ENCODE data around the gene BCHE.
"Not testable (repeated sequence)": the region's sequence is repeated elsewhere in the genome, so short reads cannot be mapped to it uniquely, and the experiment has no call there.

BCHE gene

GRCh38 chr3:165816209-165816608 lies 21.0 kb downstream of the BCHE start:
- DNase-seq = no peak

GRCh38 chr3:165815682-165816081 lies 21.5 kb downstream of the BCHE start:
- no peak for DNase-seq

GRCh38 chr3:165814380-165814779 lies 22.8 kb downstream of the BCHE start:
- DNase-seq = no peak

- not testable (repeated sequence) for DNase-seq
Measured at GRCh38 chr3:165807937-165808336, 29.3 kb downstream of the BCHE start.

GRCh38 chr3:165805946-165806561 lies 31.2 kb downstream of the BCHE start:
- no peak for DNase-seq

GRCh38 chr3:165803471-165803870 lies 33.8 kb downstream of the BCHE start:
- no peak for DNase-seq

GRCh38 chr3:165800970-165801369 lies 36.3 kb downstream of the BCHE start:
- DNase-seq = no peak

- no peak for DNase-seq
Measured at GRCh38 chr3:165799026-165799425, 38.2 kb downstream of the BCHE start.

- no peak for DNase-seq
Measured at GRCh38 chr3:165797551-165797950, 39.7 kb downstream of the BCHE start.

- no peak for DNase-seq
Measured at GRCh38 chr3:165796701-165797100, 40.5 kb downstream of the BCHE start.

GRCh38 chr3:165788531-165788930 lies 48.7 kb downstream of the BCHE start:
- DNase-seq = no peak

GRCh38 chr3:165786013-165786412 lies 51.2 kb downstream of the BCHE start:
- peak; percentile 61 for DNase-seq

GRCh38 chr3:165784337-165784736 lies 52.9 kb downstream of the BCHE start:
- no peak for DNase-seq

GRCh38 chr3:165783383-165783782 lies 53.8 kb downstream of the BCHE start:
- no peak for DNase-seq

- DNase-seq = no peak
Measured at GRCh38 chr3:165778891-165779290, 58.3 kb downstream of the BCHE start.

GRCh38 chr3:165778456-165778855 lies 58.8 kb downstream of the BCHE start:
- DNase-seq = no peak

- DNase-seq = no peak
Measured at GRCh38 chr3:165775824-165776223, 61.4 kb downstream of the BCHE start.

GRCh38 chr3:165770781-165771180 lies 66.4 kb downstream of the BCHE start:
- no peak for DNase-seq

- DNase-seq = no peak
Measured at GRCh38 chr3:165768680-165769079, 68.5 kb downstream of the BCHE start.

- no peak for DNase-seq
Measured at GRCh38 chr3:165759041-165759440, 78.2 kb downstream of the BCHE start.

GRCh38 chr3:165755571-165755970 lies 81.7 kb downstream of the BCHE start:
- DNase-seq = no peak

GRCh38 chr3:165754219-165755007 lies 82.8 kb downstream of the BCHE start:
- no peak for DNase-seq

GRCh38 chr3:165753560-165753959 lies 83.7 kb downstream of the BCHE start:
- no peak for DNase-seq

GRCh38 chr3:165751637-165752036 lies 85.6 kb downstream of the BCHE start:
- DNase-seq = no peak

- DNase-seq = no peak
Measured at GRCh38 chr3:165749821-165750220, 87.4 kb downstream of the BCHE start.
